ENCODE results near the gene STXBP1. TPM values are rescaled to one million over a fixed set of nuclear protein-coding genes. Genes with fewer than 3 reads are reported as not detected.

The STXBP1 gene
- polyA plus RNA-seq, 2 of the 4 experiments (the other 2 are of a cell fraction) = 13.3 to 22.6 TPM

- Histone ChIP-seq H3K4me1 (no peaks in the 10 kb centered on the region), H3K27ac (no peak overlapping the region), H3K9me3 (no peaks in the 10 kb centered on the region), H3K4me2 (no peak overlapping the region), H3K4me3 (no peak overlapping the region)
- TF ChIP-seq CEBPB (IDR thresholded peaks at IDR 0.05) (no peak), HOXB5 (CRISPR knock-in tag; IDR thresholded peaks at IDR 0.05) (no peak), HEYL (CRISPR knock-in tag; IDR thresholded peaks at IDR 0.05) (no peak), USF2 (IDR thresholded peaks at IDR 0.05) (no peak), JUN (IDR thresholded peaks at IDR 0.05) (no peak), NFE2L2 (conservative IDR thresholded peaks at IDR 0.05; ENCODE audit: low read length) (no peak), NPAS2 (CRISPR knock-in tag; IDR thresholded peaks at IDR 0.05; ENCODE audit: borderline replicate concordance) (no peak), KDM1A (IDR thresholded peaks at IDR 0.05; ENCODE audit: low read depth) (no peak), ESRRA (IDR thresholded peaks at IDR 0.05; ENCODE audit: borderline replicate concordance, low read length) (no peak), MYC (IDR thresholded peaks at IDR 0.05; ENCODE audit: borderline replicate concordance, low read length) (no peak)
- POLR2A ChIA-PET = no interaction called here
- DNase-seq (ENCODE audit: low read depth in 1 of 2, low spot score in 1 of 2) (no peak), FAIRE-seq (no peak), ATAC-seq (no peak)
- WGBS (ENCODE audit: missing lambda C conversion rate) = 95% methylated on average over 3 of the region's 3 CpGs
- CTCF ChIA-PET = interaction anchor here (0.7 to 1.9 kb wide), 4 partner anchors 16 to 137 kb away, joined by 3 to 4 read pairs (median 4); no protein-coding TSS in a partner anchor
Observed at GRCh38 chr9:127650518-127650917, 38.4 kb downstream of the STXBP1 start.

DNA sequence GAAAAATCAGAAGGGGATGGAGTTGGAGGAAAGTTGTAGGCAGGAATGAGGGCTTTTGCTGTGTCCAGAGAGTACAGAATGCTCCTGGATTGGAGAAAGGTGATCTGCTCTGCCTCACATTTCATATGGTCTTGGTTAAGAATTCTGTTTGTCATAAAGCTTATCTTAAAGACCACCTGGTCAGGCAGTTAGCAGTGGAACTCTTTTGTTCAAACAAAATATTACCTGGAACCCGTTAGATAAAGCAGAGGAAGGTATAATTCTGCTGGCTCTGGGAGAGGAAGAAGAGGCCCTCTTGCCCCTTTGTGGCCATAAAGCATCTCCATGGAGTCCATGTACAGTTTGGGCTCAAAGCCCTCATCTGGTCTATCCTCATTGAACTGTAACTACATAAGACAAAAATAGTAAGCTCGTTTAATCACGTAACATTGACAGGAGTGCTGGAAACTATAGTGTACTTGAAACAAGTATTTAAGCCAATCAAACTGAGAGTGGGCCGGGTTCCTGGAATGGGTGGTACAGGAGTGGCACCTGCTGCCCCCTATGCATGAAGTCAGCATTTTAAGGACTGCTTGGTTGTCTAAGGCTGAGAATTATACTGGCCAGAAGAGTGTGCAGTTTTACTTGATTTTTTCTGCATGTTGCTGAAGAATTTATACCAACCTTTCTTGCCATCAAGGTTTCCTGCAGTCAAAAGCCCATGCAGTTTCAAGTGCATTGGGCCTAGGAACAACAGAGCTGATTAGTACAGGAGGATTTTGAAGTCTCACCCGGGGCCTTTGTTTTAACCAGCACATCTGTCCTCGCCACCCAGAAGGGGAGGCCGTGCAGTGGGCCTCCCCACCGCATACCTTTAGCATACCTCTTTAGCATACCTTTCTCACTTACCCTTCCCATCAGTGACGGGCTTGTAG lies 39.9 kb downstream of the STXBP1 start:
- FAIRE-seq (no peak), ATAC-seq (no peak), DNase-seq (ENCODE audit: low read depth in 1 of 2, low spot score in 1 of 2) (no peak)
- Histone ChIP-seq H3K4me3 (no peak overlapping the region), H3K27ac (no peak overlapping the region), H3K4me1 (no peaks in the 10 kb centered on the region), H3K9me3 (no peaks in the 10 kb centered on the region), H3K4me2 (no peak overlapping the region)
- CTCF ChIA-PET = interaction anchor here (0.9 to 2.4 kb wide), 8 partner anchors 10 to 259 kb away, joined by 3 to 8 read pairs (median 3); no protein-coding TSS in a partner anchor
- WGBS (ENCODE audit: missing lambda C conversion rate) = 92% methylated on average over 9 of the region's 9 CpGs
- POLR2A ChIA-PET = no interaction called here
- TF ChIP-seq RARB (CRISPR knock-in tag; IDR thresholded peaks at IDR 0.05) = no peak
- TF ChIP-seq TFCP2L1 (CRISPR knock-in tag; IDR thresholded peaks at IDR 0.05) = no peak
- no peak for TF ChIP-seq EHMT2 (IDR thresholded peaks at IDR 0.05; ENCODE audit: low read depth)
- TF ChIP-seq SMC3 (IDR thresholded peaks at IDR 0.05) = no peak
- TF ChIP-seq GATA3 (IDR thresholded peaks at IDR 0.05; ENCODE audit: borderline replicate concordance) = no peak
- TF ChIP-seq, protein P1, sequence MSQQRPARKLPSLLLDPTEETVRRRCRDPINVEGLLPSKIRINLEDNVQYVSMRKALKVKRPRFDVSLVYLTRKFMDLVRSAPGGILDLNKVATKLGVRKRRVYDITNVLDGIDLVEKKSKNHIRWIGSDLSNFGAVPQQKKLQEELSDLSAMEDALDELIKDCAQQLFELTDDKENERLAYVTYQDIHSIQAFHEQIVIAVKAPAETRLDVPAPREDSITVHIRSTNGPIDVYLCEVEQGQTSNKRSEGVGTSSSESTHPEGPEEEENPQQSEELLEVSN (IDR thresholded peaks at IDR 0.05; ENCODE audit: borderline replicate concordance, low read depth) = no peak
- TF ChIP-seq, protein P2, sequence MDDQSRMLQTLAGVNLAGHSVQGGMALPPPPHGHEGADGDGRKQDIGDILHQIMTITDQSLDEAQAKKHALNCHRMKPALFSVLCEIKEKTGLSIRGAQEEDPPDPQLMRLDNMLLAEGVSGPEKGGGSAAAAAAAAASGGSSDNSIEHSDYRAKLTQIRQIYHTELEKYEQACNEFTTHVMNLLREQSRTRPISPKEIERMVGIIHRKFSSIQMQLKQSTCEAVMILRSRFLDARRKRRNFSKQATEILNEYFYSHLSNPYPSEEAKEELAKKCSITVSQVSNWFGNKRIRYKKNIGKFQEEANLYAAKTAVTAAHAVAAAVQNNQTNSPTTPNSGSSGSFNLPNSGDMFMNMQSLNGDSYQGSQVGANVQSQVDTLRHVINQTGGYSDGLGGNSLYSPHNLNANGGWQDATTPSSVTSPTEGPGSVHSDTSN (IDR thresholded peaks at IDR 0.05) = no peak
- TF ChIP-seq RNF2 (IDR thresholded peaks at IDR 0.05; ENCODE audit: borderline replicate concordance, low read depth) = no peak
- no peak for TF ChIP-seq KDM5A (IDR thresholded peaks at IDR 0.05)
- TF ChIP-seq, protein P3, sequence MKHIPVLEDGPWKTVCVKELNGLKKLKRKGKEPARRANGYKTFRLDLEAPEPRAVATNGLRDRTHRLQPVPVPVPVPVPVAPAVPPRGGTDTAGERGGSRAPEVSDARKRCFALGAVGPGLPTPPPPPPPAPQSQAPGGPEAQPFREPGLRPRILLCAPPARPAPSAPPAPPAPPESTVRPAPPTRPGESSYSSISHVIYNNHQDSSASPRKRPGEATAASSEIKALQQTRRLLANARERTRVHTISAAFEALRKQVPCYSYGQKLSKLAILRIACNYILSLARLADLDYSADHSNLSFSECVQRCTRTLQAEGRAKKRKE (CRISPR knock-in tag; IDR thresholded peaks at IDR 0.05; ENCODE audit: low read depth) = no peak
- no peak for TF ChIP-seq ZFP36 (IDR thresholded peaks at IDR 0.05; ENCODE audit: borderline replicate concordance, partially characterized antibody)
- no peak for TF ChIP-seq ZNF302 (CRISPR knock-in tag; IDR thresholded peaks at IDR 0.05)
- no peak for TF ChIP-seq HES2 (IDR thresholded peaks at IDR 0.05)
- no peak for TF ChIP-seq MAFK (IDR thresholded peaks at IDR 0.05; ENCODE audit: partially characterized antibody)
- TF ChIP-seq PHF8 (IDR thresholded peaks at IDR 0.05; ENCODE audit: borderline replicate concordance, low read depth) = no peak
- no peak for TF ChIP-seq BHLHE40 (IDR thresholded peaks at IDR 0.05; ENCODE audit: low read depth, low read length)
- no peak for TF ChIP-seq ESRRA (IDR thresholded peaks at IDR 0.05; ENCODE audit: borderline replicate concordance, low read length)
- TF ChIP-seq NFE2L2 (conservative IDR thresholded peaks at IDR 0.05; ENCODE audit: low read length) = no peak
- TF ChIP-seq HDAC2 (IDR thresholded peaks at IDR 0.05) = no peak
